ENCODE results near the gene TAF5. TPM values are rescaled to one million over a fixed set of nuclear protein-coding genes. Genes with fewer than 3 reads are reported as not detected.

Gene TAF5
- total RNA-seq, 1 experiment from 2014 or later = 8.3 TPM

- H3K27me3 ChIP-seq (ENCODE audit: insufficient read depth, low read length) = no peaks in the 10 kb centered on the region
- no peak overlapping the region for H3K14ac ChIP-seq (ENCODE audit: insufficient read depth, low read length)
Observed at GRCh38 chr10:103336370-103336769, 31.4 kb upstream of the TAF5 start.

More at GRCh38 chr10:103336370-103336769, 31.4 kb upstream of the TAF5 start:
- H4K8ac ChIP-seq (replicated peaks; ENCODE audit: insufficient read length, low read depth, low read length) = no peak overlapping the region
- H3K27ac ChIP-seq (ENCODE audit: insufficient read length, low read depth, low read length) = no peak overlapping the region
- H2AK5ac ChIP-seq (ENCODE audit: insufficient read length, low read length) = no peak overlapping the region
- no peaks in the 10 kb centered on the region for H3K23me2 ChIP-seq (ENCODE audit: insufficient read length, low read depth, low read length, poor library complexity, severe bottlenecking)
- H3K9ac ChIP-seq (ENCODE audit: extremely low read depth, insufficient read length, low read length) = no peak overlapping the region
- H4K5ac ChIP-seq (ENCODE audit: insufficient read length, low read depth, low read length) = no peak overlapping the region
- no peaks in the 10 kb centered on the region for H3K79me2 ChIP-seq (ENCODE audit: insufficient read depth, low read length)
- Mint-ChIP-seq H3K36me3 (ENCODE audit: insufficient read depth in 1 of 3, low read depth in 3 of 3) (peaks cover 25 to 62% (median 49%) of the 10 kb centered on the region in 3 experiments; a peak in 6 of 7 replicates), H3K9me3 (no peaks in the 10 kb centered on the region), H3K27me3 (ENCODE audit: low read depth) (no peaks in the 10 kb centered on the region), H3K4me3 (no peak overlapping the region), H3K27ac (no peak overlapping the region), H3K4me1 (no peaks in the 10 kb centered on the region)
- H2BK120ac ChIP-seq (ENCODE audit: low read depth, low read length, poor library complexity, severe bottlenecking) = no peak overlapping the region
- no peak overlapping the region for H4K91ac ChIP-seq (ENCODE audit: insufficient read length, low read depth, low read length)
- H2BK20ac ChIP-seq (ENCODE audit: low read depth, low read length, poor library complexity, severe bottlenecking) = no peak overlapping the region
- no peak for DNase-seq
- no peak overlapping the region for H3T11ph ChIP-seq (ENCODE audit: low read length)
- no peak overlapping the region for H2BK5ac ChIP-seq (ENCODE audit: insufficient read length, low read length)
- H3K23ac ChIP-seq (ENCODE audit: insufficient read length, low read depth, low read length) = no peak overlapping the region
- no peak overlapping the region for H3K56ac ChIP-seq (ENCODE audit: insufficient read length, low read depth, low read length)
- no CpG with 5 or more reads among the region's 4 CpGs for WGBS (ENCODE audit: extremely low coverage, insufficient read length, low lambda C conversion rate)
- H3K79me1 ChIP-seq (ENCODE audit: insufficient read depth, low read depth, low read length, poor library complexity, severe bottlenecking) = no peaks in the 10 kb centered on the region
- no peak overlapping the region for H3K18ac ChIP-seq (ENCODE audit: insufficient read length, low read depth, low read length)
- no peak for TF ChIP-seq CTCF (conservative IDR thresholded peaks at IDR 0.05)
- no peaks in the 10 kb centered on the region for H4K20me1 ChIP-seq (ENCODE audit: control insufficient read depth, insufficient read depth, insufficient read length)
- no peak overlapping the region for H2AFZ ChIP-seq (ENCODE audit: low read length)
- no peaks in the 10 kb centered on the region for H3K9me3 ChIP-seq (ENCODE audit: control insufficient read depth, low read depth, low read length)
- H3K4ac ChIP-seq (ENCODE audit: low read depth, low read length) = no peak overlapping the region
- H3K4me2 ChIP-seq (ENCODE audit: insufficient read depth, insufficient read length, low read length) = no peak overlapping the region
- H2BK12ac ChIP-seq (ENCODE audit: insufficient read length, low read depth, low read length) = no peak overlapping the region
- no peak overlapping the region for H2BK15ac ChIP-seq (ENCODE audit: low read depth, low read length)
- no peaks in the 10 kb centered on the region for H3K4me1 ChIP-seq (ENCODE audit: insufficient read depth, low read length)
